Measurements from ENCODE around the gene PBX2. TPM values are rescaled to one million over a fixed set of nuclear protein-coding genes. Genes with fewer than 3 reads are reported as not detected.

Gene PBX2
- total RNA-seq, 1 donor from 2014 or later, result 82.6 TPM

DNA sequence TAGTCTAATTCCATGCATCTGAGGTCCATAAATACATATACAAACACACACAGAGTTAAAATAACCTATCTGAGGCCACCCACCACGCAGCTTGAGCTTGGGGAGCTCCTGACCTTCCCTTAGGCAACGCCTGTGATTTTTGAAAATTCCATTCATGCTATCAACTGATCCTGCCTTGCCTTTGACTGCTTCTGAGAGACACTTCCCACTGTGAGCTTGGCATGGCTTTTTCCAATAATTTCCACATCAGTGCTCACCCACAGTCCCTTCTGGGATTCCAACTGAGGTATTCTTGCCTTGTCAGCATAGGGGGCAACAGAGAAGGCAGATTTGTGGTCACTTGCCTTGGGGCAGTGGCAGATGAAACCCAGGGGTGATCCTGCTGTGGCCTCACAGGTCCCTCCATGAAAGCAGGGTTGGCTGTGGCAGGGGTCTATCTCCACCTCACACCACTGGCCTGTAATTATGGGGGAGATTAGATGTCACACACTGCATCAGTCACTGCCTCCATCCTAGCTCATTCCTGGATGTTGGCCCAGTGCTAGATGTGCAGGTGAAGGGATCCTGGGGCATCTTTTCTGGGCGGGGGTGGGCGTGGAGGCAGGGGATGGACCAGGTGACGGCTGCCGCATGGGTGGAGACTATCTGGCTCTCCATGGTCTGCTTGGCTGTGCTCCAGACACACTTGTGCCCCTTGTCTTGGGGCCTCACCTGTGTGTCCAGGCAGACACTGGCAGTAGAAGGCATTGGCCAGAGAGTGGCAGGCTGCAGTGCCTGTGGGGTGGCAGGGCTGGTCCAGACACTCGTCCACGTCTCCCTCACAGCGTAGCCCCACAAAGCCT lies 13.6 kb upstream of the PBX2 start:
- intact Hi-C loops (cut with micrococcal nuclease), result no loop called here

DNA sequence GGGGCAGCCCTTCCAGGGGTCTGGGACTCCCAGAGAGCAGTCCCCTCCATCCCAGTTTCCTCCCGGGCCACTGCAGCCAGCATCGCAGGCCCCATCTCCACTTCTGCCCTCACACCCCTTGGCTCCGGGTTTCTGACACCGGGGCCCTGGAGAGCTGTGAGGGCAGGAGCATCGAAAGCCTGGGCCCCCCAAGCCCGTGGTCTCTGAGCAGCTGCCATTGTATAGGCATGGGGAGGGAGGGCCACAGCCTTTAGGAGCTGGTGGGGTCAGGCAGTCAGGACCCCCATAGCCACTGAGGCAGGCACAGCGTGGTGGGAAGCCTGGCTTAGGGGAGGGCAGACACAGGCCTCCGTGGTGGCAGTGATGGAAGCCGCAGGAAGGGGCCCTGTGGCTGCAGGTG lies 12.2 kb upstream of the PBX2 start:
- intact Hi-C loops (cut with micrococcal nuclease), result no loop called here

DNA sequence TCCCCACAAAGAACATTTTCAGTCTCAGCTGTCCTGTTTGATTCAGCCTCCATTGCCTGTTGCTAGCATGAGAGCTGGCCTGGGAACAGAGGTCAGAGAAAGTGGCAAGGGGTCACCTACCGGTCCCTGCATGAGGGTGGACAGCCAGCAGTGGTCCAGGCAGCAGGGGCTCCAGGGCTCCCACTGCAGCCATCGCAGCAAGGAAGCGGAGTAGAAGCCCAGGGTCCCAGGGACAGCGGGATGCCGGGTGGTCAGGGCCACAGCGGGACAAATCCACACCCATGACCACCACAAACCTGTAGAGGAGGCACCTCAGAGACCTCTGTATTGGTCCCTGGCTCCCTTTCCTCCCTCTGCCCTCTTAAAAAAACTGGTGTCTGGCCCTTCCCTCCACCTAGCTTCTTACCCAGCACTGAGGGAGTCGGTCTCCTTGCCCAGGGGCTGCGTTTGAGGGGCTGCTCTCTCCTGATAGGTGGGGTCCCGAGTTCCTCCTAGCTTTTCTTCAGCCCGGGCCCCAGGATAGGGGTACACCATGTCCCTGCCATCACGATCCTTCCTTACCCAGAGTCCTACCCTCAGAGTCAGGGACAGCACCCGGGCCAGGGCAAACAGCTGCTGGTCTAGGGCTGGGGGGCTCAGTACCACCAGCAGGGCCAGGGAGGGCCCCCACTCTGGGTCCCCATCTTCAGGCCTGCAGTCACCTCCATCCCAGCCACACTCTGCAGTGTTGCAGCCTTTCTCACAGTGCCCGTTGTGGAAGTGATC lies 10.9 kb upstream of the PBX2 start:
- intact Hi-C loops (cut with micrococcal nuclease), result no loop called here

DNA sequence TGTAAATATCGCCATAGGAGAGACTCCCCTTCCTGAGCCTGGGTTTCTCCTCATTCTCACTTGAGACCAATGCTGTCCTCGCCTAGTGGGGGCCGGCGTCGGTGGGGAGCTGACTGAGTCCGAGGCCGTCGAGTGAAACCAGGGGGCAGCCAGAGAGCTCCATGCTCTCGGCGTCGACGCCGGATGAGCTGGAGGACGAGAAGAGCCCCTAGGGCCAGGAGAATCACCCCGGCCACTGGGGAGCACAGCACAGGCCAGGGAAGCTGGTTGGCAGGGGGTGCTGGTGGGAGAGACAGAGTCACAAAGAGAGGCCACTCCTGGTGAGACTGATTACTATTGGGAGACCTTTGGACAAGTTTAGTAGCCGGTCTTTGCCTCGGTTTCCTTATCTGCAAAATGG lies 8.9 kb upstream of the PBX2 start:
- intact Hi-C loops (cut with micrococcal nuclease), result loop anchor here (5.0 to 10.0 kb wide), 4 partner anchors 242 to 1854 kb away; partner anchors contain the start of genes NELFE, PSMB9, RPP21 and SKIC2

DNA sequence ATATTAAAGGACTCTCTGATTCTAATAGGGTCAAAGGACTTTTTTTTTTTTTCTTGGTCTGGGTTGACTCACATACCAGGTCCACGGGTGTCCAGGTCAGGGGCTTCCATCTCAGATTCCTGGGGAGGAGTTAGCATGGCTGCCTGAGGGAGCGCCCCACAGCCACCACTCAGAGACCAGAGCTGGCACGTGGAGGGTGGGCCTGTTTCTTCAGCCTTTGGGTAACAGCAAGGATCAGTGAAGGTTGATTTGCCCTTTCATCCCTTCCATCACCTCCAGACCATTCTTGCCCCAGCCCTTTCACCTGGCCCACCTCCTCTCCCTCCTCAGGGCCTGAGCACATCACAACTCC lies 8.3 kb upstream of the PBX2 start:
- intact Hi-C loops (cut with micrococcal nuclease), result loop anchor here (5.0 to 10.0 kb wide), 4 partner anchors 241 to 1854 kb away; partner anchors contain the start of genes NELFE, PSMB9, RPP21 and SKIC2

DNA sequence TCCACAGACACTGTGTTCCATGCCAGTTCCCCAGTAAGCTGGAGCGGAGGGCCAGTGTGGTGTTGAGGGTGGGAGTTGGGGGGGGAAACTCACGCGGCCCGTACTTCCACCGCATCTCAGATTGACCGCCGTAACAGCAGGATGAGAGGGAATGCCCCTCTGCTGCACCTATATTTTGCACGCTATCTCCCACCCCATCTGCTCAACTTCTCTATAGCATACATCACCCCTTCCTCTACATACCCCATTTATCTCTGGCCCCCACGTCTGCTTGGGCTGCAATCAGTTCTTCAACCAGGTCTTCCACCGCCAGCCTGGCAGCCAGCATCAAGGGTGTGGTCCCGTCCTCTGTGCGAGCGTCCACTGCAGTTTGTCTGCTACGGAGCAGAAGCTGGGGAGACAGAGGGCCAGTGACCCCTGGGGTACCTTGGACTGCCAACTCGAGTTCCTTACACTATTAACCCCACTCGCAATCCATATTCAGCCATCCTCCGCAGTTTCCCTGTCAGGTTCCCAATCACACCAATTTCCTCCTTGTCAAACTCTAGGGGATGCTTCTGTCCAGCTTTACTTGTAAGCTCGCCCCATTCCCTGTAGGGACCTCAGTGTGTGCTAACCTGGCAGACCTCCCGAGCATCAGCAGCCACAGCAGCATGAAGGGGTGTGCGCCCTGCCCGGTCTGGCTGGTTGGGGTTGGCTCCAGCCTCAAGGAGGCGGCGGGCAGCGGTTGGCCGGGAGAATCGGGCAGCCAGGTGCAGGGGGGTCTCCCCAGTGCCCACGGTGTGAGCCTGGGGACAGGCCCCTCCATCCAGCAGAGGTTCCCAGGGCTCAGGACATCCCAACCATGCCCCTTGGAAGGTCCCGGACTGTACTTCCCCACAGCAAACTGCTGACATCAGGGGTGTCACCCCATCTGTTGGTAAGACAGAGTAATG lies 6.9 kb upstream of the PBX2 start:
- intact Hi-C loops (cut with micrococcal nuclease), result loop anchor here (5.0 to 10.0 kb wide), 4 partner anchors 240 to 1852 kb away; partner anchors contain the start of genes NELFE, PSMB9, RPP21 and SKIC2

DNA sequence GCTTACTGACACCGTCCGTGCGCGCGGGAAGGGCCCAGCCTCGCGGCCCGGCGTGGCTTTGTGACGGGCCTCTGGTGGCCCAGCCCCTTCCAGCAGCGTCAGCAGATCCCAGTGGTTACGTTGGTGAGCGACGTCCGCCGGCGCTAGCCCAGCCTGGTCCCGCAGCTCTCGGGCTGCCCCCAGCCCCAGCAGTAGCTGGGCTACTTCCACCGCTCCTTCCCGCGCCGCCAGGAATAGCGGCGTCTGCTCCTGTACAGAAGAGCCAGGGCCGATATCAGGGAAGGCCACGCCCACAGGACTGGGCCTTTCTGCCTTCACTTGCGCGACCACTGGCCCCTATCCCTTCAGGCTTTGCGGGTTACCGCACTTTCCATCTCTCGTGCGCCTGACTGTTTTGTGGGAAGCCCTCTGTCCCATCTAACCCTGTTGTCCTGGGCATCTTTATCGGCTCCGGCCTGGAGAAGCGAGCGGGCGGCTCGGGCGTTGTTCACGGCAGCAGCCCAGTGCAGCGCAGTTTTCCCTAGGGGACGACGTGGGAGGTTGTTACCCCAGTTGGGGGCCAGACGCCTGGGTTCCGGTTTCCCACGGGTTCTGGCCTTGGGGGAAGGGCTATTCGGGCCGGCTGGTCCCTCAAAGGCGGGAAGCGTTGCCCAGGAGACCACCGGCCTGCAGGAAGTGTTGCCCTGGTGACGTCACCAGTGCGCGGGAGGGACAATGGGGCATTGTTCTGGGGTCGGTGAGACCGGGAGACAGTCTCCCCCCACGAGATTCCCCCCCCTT lies 6.1 kb upstream of the PBX2 start:
- intact Hi-C loops (cut with micrococcal nuclease), result loop anchor here (1.0 to 10.0 kb wide), 7 partner anchors 18 to 1851 kb away; partner anchors contain the start of genes FKBPL, NELFE, PPT2 and PSMB9

DNA sequence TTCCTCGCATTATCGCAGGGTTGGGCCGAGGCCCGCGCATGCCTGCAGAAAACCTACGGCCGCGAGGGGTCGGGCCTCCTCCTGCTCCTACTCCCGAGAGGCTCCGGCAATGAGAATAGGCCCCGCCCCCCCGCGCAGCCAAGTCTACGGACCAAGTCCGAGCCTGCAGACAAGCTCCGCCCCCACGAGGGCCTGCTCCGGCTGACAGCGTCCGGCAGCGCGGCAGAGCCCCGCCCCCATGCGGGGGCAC lies 5.6 kb upstream of the PBX2 start:
- intact Hi-C loops (cut with micrococcal nuclease), result loop anchor here (1.0 to 10.0 kb wide), 7 partner anchors 17 to 1851 kb away; partner anchors contain the start of genes FKBPL, NELFE, PPT2 and PSMB9

DNA sequence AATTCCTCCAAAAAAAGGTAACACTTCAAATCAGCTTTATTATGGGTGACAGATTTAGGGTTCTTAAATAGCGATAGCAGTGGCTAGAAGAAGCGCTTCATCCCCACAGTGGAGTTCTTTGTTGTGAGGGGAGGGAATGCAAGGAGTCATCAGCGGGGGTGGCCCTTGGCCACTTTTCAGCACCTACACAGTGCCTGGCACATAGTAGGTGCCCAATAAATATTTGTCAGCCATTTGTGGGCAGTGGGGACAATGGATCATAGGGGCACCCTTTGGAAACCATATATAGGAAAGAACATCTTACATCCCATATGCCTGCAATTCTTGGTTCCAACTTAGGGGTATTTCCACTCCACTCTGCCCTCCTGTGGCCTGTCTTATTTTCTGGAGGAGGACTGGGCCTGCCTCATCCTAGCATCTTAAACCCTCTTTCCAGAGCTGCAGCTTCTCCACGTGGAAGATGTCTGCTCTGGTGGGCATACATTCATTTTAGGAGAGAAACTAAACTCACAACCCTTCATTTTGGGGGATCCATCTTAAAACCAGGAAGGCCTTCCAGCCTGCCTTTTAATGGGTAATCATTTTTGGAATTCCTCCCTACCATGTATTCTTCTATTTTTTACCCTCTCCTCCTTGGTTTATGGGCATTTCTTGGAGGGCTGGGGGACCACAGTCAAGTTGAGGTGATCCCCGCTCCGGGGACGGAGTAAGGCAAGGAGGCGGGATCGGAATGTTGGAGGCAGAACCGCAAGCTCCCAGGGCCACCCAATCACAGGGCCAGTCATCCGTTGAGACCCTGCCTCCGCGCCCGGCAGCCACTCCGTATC lies 5.0 kb upstream of the PBX2 start:
- intact Hi-C loops (cut with micrococcal nuclease), result loop anchor here (1.0 to 10.0 kb wide), 7 partner anchors 17 to 1850 kb away; partner anchors contain the start of genes FKBPL, NELFE, PPT2 and PSMB9

DNA sequence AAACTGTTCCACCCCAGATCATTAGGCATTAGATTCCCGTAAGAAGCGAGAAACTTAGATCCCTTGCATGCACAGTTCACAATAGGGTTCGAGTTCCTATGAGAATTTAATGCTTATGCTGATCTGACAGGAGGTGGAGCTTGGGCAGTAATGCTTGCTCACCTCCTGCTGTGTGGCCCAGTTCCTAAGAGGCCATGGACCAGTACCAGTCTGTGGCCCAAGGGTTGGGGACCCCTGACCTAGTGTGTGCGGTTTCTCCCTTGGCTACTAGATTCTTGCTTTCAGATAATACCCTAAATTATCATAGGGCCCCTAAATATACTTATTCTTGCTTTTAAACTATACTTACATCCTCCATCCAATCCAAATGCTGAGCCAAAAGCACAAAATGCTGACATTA lies 4.4 kb upstream of the PBX2 start:
- intact Hi-C loops (cut with micrococcal nuclease), result loop anchor here (10.0 kb wide), 1 partner anchor 1850 kb away; the partner anchor contains the start of gene RPP21

DNA sequence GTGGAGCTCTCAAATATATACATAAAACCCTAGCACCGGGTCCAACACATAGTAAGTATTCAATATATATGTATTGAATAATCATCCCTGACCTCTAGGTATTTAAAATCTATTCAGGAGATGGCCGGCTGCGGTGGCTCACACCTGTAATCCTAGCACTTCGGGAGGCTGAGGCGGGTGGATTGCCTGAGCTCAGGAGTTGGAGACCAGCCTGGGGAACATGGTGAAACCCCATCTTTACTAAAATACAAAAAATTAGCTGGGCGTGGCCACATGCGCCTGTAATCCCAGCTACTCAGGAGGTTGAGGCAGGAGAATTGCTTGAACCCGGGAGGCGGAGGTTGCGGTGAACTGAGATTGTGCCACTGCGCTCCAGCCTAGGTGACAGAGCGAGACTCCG lies 3.1 kb upstream of the PBX2 start:
- intact Hi-C loops (cut with micrococcal nuclease), result loop anchor here (10.0 kb wide), 1 partner anchor 1848 kb away; the partner anchor contains the start of gene RPP21

DNA sequence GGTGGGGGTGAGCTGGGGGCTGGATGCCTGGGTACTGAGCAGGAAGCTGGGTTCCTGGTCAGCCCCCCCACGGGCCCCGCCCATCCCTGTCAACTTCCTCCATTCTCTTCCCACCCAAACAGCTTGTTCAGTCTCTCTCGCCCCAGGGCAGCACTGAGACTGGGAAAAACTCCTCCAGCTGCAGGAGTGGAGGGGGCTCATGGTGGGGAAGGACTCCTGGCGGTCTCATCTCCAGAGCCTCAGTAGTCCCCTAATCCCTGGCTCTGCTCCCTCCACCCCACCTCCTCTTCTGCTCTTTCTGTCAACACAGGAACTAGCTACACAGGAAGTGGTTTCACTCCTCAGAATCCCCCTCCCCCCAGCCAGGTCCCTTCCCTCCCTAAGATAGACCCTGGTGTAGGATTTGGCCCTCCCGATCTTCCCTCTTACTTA lies 2.6 kb upstream of the PBX2 start, which contains the start of gene GPSM3:
Gene GPSM3, minus strand, starts transcription at position 36 of the 432 bp plus-strand sequence. CDS start 130 bp downstream, outside the sequence.
- intact Hi-C loops (cut with micrococcal nuclease), result loop anchor here (10.0 kb wide), 1 partner anchor 1848 kb away; the partner anchor contains the start of gene RPP21

DNA sequence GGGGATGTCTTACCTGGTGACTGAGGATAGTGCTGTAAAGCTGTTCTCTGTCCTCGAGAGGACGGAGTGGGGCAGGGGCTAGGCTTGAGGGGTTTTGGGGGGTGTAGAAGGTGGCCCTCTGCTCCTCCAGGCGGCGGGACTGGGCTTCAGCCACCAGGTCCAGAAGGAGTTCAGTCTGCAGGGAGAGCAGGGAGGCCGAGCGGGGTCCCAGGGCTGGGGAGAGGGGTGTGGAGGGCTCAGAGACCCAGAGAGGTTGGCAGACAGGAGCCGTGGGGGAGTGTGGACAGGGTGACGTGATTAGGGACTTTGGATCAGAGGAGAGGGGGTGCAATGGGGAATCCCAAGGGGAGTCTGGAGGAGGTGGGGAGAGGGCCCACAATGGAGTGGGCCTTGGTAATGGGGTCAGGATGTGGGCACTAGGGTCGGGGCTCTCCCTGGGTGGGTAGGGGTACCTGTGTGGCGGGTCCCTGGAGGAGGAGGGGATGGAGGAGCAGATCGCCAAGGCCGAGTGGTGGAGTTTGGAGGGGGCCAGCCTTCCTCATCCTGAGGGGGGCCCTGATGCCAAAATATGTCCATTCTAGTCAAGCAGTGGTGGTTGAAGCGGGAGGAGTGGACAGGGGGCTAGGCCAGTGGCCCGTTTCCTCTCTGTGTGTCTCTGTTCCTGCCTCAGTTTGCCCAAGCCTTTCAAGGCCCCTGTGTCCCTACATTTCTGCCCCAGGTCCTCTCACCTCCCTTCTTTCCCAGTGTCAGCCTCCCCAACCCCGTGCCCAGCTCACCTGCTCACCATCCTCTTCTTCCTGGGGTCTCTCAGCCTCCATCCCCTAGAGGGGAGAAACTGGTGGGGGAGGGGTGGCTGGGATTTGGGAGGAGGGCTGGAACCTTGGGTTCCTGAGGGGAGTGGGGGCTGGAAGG lies 1.9 kb upstream of the PBX2 start:
- intact Hi-C loops (cut with micrococcal nuclease), result loop anchor here (10.0 kb wide), 1 partner anchor 1847 kb away; the partner anchor contains the start of gene RPP21

DNA sequence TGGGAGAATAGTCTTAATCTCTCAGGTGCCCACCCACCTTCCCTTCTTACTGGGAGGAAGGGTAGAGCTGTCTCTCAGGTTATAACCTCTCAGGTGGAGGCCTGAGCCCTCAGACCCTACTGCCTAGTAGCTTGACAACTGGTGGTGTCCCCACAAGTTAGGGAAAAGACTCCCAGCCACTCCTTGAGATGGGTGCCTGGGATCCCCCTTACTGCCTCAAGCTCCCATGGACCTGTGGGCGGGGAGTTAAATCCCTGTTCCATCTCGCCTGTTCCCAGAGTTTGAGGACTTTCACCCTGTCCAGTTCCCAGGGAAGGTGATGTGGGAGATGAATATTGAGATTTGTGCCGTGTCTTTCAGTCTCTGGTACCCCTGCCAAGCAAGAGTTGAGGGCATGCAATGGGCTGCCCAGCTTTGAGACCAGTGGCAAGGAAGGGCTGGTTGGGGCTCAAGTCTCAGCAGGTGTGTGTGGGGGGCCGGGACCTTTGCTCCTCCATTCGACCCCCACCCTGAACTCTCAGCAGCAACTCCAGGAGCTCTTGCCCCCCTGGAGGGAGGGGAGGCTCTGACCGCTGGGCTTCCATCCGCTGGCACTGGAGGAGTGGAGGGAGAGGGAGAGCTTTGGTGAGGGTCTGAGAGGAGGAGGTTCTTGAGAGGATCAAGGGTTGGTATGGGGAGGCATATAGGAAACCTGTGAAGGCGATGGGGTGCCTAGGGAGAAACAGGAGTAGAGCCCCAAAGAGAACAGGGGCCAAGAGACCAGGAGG lies 1.1 kb upstream of the PBX2 start:
- intact Hi-C loops (cut with micrococcal nuclease), result loop anchor here (1.0 to 10.0 kb wide), 3 partner anchors 13 to 1846 kb away; partner anchors contain the start of genes ATF6B, RNF5 and RPP21

DNA sequence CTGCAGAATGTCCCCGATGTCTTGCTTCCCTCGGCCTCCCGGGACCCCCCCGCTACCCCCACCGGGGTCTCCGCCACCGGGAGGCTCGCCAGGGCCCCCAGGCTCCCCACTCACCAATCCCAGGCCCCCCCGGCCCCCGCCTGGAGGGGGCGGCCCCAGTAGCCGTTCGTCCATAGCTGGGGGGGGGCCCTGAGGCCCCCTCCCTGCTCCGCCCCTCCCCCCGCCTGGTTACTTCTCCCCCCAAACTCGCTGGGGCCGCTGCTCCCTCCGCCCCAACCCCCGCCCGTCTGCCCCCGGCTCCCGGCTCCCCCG lies 304 bp downstream of the PBX2 start:
- intact Hi-C loops (cut with micrococcal nuclease), result loop anchor here (1.0 to 10.0 kb wide), 3 partner anchors 11 to 1845 kb away; partner anchors contain the start of genes ATF6B, RNF5 and RPP21

DNA sequence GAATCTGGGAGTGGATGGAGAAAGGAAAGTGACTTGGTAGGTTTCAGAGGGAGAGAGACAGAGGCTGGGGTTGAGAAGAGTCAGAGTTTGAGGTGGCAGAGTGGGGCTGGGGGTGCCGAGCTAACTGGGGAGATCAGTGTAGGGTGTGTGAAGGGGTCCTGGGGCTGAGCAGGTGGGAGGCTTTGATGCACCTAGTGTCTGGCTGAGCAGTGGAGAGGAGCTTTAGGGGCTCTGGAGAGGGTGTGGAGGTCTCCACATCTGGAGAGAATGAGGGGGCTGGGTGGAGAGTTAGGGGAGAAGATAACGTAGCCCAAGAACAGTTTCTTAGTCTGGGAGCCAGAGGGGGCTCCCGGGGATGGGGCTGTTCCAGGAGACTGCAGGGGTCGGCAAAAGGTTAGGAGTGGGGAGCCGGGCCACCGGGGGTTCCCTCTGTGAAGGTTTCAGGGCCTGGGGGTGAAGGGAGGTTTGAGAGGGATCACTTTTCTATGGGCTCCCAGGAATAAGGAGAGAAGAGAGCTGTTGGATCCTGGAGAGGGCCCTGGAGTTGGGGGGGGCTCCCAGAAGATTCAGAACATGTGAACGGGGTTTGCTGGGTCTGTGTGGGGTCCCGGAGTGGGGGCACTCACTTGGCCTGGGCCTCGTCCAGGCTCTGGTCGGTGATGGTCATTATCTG lies 797 bp downstream of the PBX2 start:
- intact Hi-C loops (cut with micrococcal nuclease), result no loop called here
